NCI-H146 treated with DMSO at 0.1 percent for 48 hours (cell line): ENCODE data around the gene DSCAM.

ENCODE experiments used
- DNase-seq: peaks from one replicate; lab custom pipeline; 2025; ENCODE audit not compliant: unreplicated experiment; lab: John Stamatoyannopoulos, UW

The DSCAM gene

DNA sequence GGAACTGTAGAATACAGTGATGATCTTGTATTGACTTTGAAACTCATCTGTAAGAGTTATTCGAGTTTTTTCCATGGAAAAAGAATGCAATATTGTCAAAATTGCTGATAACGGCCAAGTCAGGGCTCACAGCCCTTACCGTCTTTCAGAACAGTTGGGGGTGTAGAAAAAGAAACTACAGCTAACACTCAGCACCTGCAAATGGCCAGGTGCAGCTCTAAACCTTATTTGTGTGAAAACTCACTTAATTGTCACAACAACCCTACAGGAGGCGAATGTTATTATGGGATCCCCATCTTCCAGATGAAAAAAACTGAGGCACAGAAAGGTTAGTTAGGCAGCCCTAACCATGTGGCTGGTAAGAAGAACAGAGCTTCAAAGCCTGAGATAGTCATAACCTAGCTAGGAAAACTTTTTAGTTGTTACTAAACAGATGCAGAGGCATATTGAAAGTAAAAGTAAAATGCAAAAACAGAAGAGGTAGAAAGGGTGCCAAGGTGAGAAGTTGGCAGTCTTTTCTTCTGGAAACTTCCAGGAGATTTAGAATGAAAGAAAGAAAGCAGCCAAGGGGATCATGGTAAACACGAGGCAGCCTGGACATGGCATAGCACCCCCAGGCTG lies 76.4 kb downstream of the DSCAM start:
- no peak for DNase-seq

- no peak for DNase-seq
Observed at GRCh38 chr21:40769231-40769630, 77.7 kb downstream of the DSCAM start.

- DNase-seq: no peak
Observed at GRCh38 chr21:40768056-40768455, 78.9 kb downstream of the DSCAM start.

GRCh38 chr21:40766381-40766780 lies 80.6 kb downstream of the DSCAM start:
- DNase-seq: no peak

DNA sequence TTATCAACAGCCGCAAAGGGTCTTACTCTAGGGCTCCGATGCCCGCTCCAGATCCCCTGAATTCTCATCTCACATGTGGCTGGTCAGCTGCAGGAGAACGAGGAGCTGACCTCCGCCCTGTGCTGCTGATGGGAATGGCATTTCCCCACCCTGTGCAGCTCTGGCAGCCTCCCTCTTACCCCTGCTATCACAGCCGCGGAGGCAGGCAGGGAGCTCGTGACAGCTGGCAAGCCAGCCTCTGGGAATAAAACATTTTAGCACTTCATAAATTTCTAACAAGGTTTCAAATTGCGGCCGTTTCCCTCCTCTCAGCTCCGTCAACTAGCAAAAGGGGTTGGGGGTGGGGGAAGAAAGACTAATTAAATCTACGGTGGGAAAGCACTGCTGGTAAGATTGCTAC lies 81.1 kb downstream of the DSCAM start:
- DNase-seq: no peak

- no peak for DNase-seq
Observed at GRCh38 chr21:40760821-40761220, 86.1 kb downstream of the DSCAM start.

GRCh38 chr21:40759061-40759460 lies 87.9 kb downstream of the DSCAM start:
- DNase-seq: no peak

DNA sequence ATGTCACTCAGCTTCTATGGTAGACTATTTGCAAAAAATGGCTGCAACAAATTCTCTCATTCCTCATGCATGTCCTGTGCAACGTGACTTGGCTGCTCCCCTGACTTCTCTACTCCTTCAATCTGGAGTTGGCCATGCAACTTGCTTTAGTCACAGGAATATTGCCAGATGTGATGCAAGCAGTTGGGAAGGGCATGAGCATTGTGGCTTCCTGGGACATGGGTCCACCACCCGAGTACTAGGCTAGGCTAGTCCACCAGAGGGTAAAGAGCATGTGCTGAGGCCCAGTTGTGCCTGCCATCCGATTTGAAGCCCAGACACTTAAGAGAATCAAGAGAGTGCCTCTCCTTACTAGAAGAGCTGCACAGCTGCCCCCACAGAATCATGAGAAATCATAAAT lies 89.6 kb downstream of the DSCAM start:
- DNase-seq: no peak

GRCh38 chr21:40754466-40754865 lies 92.5 kb downstream of the DSCAM start:
- no peak for DNase-seq

GRCh38 chr21:40753756-40754155 lies 93.2 kb downstream of the DSCAM start:
- no peak for DNase-seq

DNA sequence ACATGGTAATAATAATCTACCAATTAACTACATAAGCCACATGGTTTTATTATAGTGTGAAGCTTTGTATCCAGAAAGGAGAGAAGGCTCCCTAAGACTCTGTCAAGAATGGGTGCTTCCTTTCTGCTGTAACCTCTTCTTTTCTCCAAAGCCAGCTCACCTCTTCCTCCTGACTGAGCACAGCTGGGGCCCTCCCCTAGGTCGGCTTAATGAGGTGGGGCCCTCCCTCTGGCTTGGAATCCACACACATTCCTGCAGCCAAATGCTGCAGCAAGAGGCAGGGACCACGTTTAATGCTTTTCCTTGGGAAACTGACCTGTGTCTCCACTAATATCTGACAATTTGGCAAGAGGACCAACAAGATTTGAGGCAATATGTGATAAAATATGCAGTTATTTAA lies 94.8 kb downstream of the DSCAM start:
- no peak for DNase-seq

DNA sequence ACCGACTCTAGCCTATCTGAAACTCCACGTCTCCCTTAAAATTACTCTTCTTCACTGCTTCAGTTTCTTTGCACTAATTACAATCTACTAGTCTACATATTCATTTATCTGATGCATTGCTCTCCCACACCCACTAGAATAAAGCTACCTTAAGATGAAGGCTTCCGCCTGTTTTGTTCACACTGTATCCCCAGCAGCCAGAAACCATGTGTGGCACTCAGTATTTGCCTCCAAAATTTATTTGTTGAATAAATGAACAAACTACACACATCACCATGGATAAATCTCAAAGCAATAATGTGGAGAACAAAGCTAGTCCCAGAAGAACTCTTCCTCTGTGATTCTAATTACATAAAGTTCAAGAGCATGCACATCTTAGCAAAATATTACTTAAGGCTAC lies 95.7 kb downstream of the DSCAM start:
- no peak for DNase-seq

- no peak for DNase-seq
Observed at GRCh38 chr21:40736145-40736544, 110.8 kb downstream of the DSCAM start.

GRCh38 chr21:40733024-40733397 lies 113.9 kb downstream of the DSCAM start:
- no peak for DNase-seq

DNA sequence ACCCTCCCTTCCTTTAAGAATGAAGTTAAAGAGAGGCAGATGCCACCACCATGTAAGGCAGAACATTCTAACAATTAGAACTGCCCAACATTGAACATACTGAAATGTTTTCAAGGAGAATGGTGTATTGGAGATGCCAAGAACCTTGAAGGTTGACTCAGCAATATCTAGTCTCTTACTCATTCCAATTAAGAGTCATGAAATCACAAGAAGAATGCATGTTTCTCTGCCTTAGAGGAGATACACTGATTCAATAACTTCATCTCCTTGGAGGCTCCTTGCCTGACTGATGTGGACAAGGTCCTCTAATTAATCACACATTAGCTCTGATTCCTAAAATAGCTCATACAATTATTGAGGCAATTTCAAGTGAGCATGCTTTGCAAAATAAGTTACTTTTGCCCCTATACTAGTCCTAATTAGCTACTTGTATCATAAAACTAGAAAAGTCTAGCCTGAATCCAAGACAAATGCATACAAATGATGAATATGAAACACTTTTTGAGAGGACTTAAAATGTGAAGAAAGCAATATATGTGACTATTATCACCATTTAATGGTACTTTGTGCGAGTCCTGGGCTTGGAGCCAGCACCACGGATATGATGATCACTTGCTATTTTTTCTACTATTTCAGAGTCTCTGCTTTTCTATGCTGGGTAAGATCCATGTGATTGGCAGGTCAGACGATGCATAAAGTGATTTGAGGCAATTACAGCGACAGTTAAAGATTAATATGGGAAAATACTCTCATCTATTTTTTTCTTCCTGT lies 114.5 kb downstream of the DSCAM start:
- no peak for DNase-seq

DNA sequence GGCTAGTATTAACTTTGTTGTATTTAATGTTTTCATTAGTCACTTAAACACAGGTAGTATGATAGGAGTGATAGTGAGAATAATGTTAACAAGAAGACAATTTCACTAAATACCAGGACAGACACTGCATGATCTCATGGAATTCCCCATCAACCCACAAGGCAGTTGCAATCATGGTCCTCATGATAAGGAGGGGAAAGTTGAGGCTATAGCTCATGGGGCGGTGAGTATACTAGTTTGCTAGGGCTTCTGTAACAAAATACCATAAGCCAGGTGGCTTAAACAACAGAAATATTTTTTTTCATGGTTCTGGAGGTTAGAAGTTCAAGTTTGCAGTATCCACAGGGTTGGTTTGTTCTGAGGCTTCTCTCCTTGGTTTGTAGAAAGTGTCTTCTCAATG lies 115.8 kb downstream of the DSCAM start:
- DNase-seq: no peak

GRCh38 chr21:40730426-40730800 lies 116.5 kb downstream of the DSCAM start:
- no peak for DNase-seq

- no peak for DNase-seq
Observed at GRCh38 chr21:40729761-40730425, 117.1 kb downstream of the DSCAM start.

GRCh38 chr21:40723966-40724365 lies 123.0 kb downstream of the DSCAM start:
- DNase-seq: no peak

DNA sequence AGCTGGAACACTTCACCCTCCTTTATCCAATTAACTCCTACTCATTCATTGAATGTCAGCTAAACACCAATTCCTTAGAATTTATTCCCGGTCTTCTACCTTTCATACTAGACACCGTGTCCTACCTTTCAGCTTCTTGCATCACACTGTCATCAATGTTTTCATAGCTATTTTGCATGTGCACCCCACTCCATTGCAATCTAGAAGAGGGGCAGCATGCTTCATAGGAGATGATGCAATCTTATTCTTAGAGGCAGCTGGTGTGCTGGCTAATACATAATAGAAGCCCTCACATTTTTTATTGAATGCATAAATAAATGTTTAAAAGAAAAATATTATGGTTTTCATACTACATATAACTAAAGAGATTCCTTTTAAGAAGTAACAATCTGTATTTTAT lies 123.6 kb downstream of the DSCAM start:
- no peak for DNase-seq

- DNase-seq: no peak
Observed at GRCh38 chr21:40719615-40720014, 127.3 kb downstream of the DSCAM start.

GRCh38 chr21:40717028-40717427 lies 129.9 kb downstream of the DSCAM start:
- DNase-seq: peak; percentile 14
